ENCODE measurements around the gene AGAP2. TPM values are rescaled to one million over a fixed set of nuclear protein-coding genes. Genes with fewer than 3 reads are reported as not detected.
"Not testable (repeated sequence)": the region's sequence is repeated elsewhere in the genome, so short reads cannot be mapped to it uniquely, and the experiment has no call there.

Gene AGAP2
- total RNA-seq, 8 experiments from 2014 or later, result 0.31 to 13.8 (median 8.8) TPM

DNA sequence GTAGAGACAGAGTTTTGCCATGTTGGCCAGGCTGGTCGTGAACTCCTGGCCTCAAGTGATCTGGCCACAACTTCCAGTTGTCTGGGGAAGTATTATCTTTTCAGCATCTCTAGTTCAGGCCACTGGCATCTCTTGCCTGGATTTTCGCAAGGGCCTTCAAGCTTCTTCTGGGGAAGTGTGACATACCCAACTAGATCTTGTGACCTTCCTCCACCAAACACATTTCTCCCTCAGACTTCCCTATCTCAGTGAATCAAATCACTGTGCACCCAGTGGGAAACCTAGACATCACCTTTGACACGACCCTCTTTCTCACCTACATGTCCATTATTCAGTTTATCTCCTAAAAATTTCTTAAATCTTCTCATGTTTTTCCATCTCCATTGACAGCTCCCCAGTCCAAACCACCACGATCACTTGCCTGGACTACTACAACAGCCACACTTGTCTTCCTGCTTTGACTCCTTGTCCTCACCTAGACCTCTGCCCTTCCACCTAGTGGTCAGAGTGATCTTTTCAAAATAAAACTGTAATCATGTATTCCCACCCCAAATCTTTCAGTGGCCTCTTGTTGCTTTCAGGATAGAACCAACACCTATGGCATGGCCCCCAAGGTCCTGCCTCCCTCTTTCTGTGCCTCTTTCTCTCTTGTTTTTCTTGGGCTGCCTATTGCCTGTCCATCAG lies 37.2 kb upstream of the AGAP2 start:
- in situ Hi-C loops (cut with MboI; ENCODE audit: low pct_unique_long_range_greater_than_20kb in 2 of 9, low sequenced_read_pairs in 9 of 9, unreplicated experiment in 9 of 9), result no loop called here
- 60 to 100% (median 85%) methylated on average over 1 to 4 of the region's 4 CpGs for WGBS, 10 experiments
- ATAC-seq (replicated peaks in 6 of 8), result no peak

DNA sequence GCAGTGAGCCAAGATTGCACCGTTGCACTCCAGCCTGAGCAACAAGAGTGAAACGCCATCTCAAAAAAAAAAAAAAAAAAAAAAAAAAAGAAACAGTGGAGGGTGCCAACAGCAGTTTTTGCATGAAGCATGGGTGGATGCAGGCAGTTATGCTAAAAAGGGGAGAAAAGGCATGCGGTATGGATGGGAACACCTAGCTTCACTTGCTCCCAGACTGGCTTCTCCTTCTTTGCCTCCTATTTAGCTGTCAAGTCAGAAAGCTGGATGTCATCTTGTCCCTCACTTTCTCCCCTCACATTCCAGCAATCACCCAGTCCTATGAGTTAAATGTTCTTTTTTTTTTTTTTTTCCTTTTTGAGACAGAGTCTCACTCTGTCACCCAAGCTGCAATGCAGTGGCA lies 36.5 kb upstream of the AGAP2 start:
- peaks cover 10 to 13% of the 10 kb centered on the region in 2 donors for H3K4me1 ChIP-seq (replicated peaks in 1 of 2)

More for the DNA sequence above, 37.2 kb upstream of the AGAP2 start:
- Histone ChIP-seq H3K27ac (no peak overlapping the region), H3K4me1 (replicated peaks in 1 of 2) (peaks cover 10 to 13% of the 10 kb centered on the region in 2 donors), H3K4me3 (no peak overlapping the region)

DNA sequence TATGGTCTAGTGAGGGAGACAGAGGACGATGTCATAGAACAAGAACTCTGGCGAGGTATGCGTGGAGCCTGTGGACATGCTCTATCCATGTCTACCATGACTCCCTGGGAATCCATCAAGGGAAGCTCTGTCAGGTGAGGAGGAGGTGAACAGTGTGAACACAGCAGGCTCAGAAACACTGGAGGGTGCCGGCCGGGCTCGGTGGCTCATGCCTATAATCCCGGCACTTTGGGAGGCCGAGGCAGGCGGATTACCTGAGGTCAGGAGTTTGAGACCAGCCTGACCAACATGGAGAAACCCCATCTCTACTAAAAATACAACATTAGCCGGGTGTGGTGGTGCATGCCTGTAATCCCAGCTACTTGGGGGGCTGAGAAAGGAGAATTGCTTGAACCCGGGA lies 36.1 kb upstream of the AGAP2 start:
- in situ Hi-C loops (cut with MboI; ENCODE audit: low pct_unique_long_range_greater_than_20kb in 2 of 9, low sequenced_read_pairs in 9 of 9, unreplicated experiment in 9 of 9); H3K27ac ChIP-seq; H3K4me3 ChIP-seq; ATAC-seq (replicated peaks in 6 of 8): not testable (repeated sequence)
- peaks cover 10 to 13% of the 10 kb centered on the region in 2 donors for H3K4me1 ChIP-seq (replicated peaks in 1 of 2)
- whole genome bisulfite sequencing, 10 experiments, result 45 to 100% (median 81%) methylated on average over 1 to 6 of the region's 11 CpGs; no CpG with 5 or more reads in 1 of the 10 experiments

More for the DNA sequence above, 36.5 kb upstream of the AGAP2 start:
- peak in 1 of 8 experiments; percentile 3 for ATAC-seq (replicated peaks in 6 of 8)
- in situ Hi-C loops (cut with MboI; ENCODE audit: low pct_unique_long_range_greater_than_20kb in 2 of 9, low sequenced_read_pairs in 9 of 9, unreplicated experiment in 9 of 9), result no loop called here
- no peak overlapping the region for H3K4me3 ChIP-seq
- no peak overlapping the region for H3K27ac ChIP-seq
- WGBS, 10 experiments, result 0 to 100% (median 54%) methylated on average over 1 to 3 of the region's 3 CpGs; no CpG with 5 or more reads in 4 of the 10 experiments

DNA sequence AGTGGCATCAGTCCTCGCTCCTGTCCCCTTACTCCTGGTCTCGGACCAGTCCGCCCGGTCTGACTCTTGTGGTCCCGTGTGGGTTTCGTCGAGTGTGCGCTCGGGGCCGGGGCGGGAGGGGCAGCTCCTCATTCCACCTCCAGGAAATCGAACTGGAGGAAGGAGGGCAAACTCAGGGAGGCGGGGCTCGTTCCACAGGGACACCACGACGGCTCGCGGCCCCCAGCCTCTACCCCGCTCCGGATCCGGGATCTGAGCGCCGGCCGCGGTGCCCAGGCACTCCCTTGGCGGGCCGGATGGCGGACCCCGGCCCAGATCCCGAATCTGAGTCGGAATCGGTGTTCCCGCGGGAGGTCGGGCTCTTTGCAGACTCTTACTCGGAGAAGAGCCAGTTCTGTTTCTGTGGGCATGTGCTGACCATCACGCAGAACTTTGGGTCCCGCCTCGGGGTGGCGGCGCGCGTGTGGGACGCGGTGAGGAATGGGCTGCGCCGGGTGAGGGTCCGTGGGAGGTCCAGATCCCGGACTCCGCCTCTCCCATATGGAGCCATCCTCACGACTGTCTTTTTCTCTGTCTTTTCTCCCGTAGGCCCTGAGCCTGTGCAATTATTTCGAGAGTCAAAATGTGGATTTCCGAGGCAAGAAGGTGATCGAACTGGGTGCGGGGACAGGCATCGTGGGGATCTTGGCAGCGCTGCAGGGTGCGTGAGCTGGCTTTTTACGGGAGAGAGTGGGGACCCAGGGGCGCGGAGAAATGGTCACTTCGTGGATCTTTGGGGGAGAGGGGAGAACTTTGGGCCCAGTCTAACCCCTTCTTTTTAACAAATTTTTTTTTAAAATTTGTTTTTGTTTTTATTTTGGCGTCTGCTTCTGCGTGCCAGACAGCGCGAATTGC lies 34.1 kb upstream of the AGAP2 start, which contains the start of gene EEF1AKMT3:
EEF1AKMT3 (plus strand) TSS at position 186 of the 894 bp plus-strand sequence; CDS start at position 297, 111 bp downstream.
- WGBS, 10 experiments, result 0 to 71% (median 8%) methylated on average over 1 to 11 of the region's 67 CpGs
- in situ Hi-C loops (cut with MboI; ENCODE audit: low pct_unique_long_range_greater_than_20kb in 2 of 9, low sequenced_read_pairs in 9 of 9, unreplicated experiment in 9 of 9), result no loop called here

DNA sequence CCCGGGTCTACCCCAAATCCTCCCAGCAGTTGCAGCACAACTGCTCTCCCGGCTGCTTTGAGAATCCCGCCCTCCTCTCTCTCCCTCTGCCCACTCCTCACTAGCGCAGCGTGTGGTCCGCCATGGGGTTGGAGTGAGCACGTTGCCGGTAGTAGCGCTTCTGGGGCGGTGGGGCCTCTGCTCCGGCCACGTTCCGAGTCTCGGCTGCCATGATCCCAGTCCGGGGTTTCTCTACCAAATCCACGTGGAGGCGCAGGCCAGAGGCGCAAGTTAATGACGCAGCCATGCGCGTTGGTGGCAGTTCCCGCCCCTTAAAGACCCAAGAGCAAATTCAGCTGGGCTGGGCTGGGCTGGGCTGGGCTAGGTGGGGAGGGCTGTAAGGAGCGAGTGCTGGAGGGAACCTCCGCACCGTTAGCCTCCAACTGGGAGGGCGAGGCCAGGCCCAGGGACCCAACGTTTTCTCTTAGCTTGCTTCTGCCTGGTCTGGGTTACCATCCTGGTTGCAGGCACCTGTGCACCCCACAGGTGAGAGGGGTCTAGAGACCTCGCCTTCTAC lies 33.4 kb upstream of the AGAP2 start, which contains the start of gene METTL1:
METTL1 (minus strand) TSS at position 233 of the 556 bp plus-strand sequence; CDS start at position 211, 22 bp downstream.
- Histone ChIP-seq H3K4me3 (peak within 1 kb of the TSS; percentile 75 to 91 (median 80)), H3K27ac (peak within 1 kb of the TSS; percentile 97 to 98), H3K4me1 (replicated peaks in 1 of 2) (peaks cover 11 to 13% of the 10 kb centered on the region in 2 donors)
- 0% methylated on average over 3 to 8 of the region's 28 CpGs; no CpG with 5 or more reads in 8 of the 10 experiments for WGBS, 10 experiments
- in situ Hi-C loops (cut with MboI; ENCODE audit: low pct_unique_long_range_greater_than_20kb in 2 of 9, low sequenced_read_pairs in 9 of 9, unreplicated experiment in 9 of 9), result no loop called here
- peak; percentile 82 to 92 (median 91) for ATAC-seq (replicated peaks in 6 of 8)

More for the DNA sequence above, 34.1 kb upstream of the AGAP2 start, which contains the start of gene EEF1AKMT3:
- ATAC-seq (replicated peaks in 6 of 8), result peak; percentile 41 to 64 (median 62)
- peak within 1 kb of the TSS; percentile 75 to 91 (median 80) for H3K4me3 ChIP-seq
- peak within 1 kb of the TSS; percentile 97 to 98 for H3K27ac ChIP-seq
- peaks cover 10 to 13% of the 10 kb centered on the region in 2 donors for H3K4me1 ChIP-seq (replicated peaks in 1 of 2)

DNA sequence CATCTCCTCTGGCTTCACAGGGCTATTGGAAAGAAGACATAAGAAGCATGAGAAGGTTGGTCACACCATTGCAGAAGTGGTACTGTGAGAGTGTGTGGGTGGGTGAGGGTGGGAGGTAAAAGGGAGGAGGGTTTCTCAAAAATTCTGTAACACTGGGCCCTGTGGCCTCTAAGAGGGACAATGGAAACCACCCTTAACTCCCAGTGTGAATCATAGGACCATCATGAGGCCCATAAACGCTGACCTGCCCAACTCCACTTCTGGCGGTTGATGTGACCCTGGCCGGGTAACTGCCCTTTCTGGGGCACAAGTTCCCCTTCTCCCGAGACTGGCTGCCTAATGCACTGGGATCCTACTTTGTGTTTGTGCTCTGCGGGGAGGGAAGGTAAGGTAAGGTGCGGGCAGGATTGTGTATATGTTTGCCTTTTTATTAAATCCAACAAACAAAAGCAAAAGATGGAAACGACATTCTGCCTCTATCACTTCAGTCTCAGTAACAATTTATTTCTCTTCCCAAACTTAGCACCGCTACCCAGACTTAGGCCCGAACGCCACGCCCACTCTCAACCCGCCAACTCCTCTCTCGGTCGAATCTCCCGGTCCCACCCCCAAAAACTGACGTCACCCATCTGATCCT lies 32.8 kb upstream of the AGAP2 start:
- H3K4me3 ChIP-seq, result peak overlapping the region; percentile 75 to 91 (median 80)
- in situ Hi-C loops (cut with MboI; ENCODE audit: low pct_unique_long_range_greater_than_20kb in 2 of 9, low sequenced_read_pairs in 9 of 9, unreplicated experiment in 9 of 9), result no loop called here
- H3K4me1 ChIP-seq (replicated peaks in 1 of 2), result peaks cover 17 to 19% of the 10 kb centered on the region in 2 donors
- peak overlapping the region; percentile 97 to 98 for H3K27ac ChIP-seq
- ATAC-seq (replicated peaks in 6 of 8), result peak; percentile 62 to 75 (median 72)
- WGBS, 10 experiments, result 0 to 12% (median 1%) methylated on average over 1 to 11 of the region's 16 CpGs; no CpG with 5 or more reads in 6 of the 10 experiments

DNA sequence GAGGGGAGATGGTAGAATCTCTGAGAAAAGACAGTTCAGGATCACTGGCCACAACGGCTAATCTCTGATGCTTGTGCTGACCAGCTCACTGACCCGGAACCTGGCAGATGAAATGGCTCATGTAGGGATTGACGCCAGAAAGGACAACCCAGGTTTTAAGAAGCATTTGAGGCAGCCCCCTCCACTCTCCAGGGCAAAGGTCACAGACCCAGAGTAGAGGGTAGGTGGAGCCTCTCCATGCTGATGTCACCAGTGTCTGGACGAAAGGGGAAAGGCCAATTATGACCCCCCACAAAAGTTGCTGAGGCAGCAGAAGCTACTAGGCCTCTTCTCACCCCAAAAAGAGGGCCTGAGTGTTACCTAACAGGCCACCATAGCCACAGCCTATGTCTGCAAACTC lies 32.2 kb upstream of the AGAP2 start:
- no peak for ATAC-seq (replicated peaks in 6 of 8)
- Histone ChIP-seq H3K27ac (peak overlapping the region; percentile 97 to 98), H3K4me3 (peak overlapping the region in 1 of 5 donors; percentile 78), H3K4me1 (replicated peaks in 1 of 2) (peaks cover 19% of the 10 kb centered on the region in 2 donors)
- in situ Hi-C loops (cut with MboI; ENCODE audit: low pct_unique_long_range_greater_than_20kb in 2 of 9, low sequenced_read_pairs in 9 of 9, unreplicated experiment in 9 of 9), result no loop called here
- WGBS, 10 experiments, result 40 to 100% (median 100%) methylated on average over 1 to 2 of the region's 4 CpGs; no CpG with 5 or more reads in 5 of the 10 experiments

DNA sequence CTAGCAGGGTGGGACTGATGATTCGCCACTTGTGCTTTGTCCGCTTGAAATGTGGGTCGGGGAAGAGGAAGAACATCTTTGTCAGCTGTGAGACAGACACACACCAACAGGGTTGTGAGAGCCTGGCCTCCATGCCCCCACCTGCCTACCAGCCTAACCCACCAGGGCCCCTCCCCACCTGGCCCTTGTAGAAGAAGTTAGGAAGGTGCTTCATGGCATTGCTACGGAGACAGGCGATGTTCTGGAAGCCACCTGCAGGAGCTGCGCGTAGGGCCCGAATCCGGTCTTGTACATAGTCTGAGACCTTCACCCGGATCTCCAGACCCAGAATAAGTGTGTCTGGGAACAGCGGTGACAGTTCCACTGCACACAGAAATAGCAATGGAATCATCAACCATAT lies 31.1 kb upstream of the AGAP2 start:
- ATAC-seq (replicated peaks in 6 of 8), result no peak
- Histone ChIP-seq H3K27ac (no peak overlapping the region), H3K4me3 (no peak overlapping the region), H3K4me1 (replicated peaks in 1 of 2) (peaks cover 19 to 24% of the 10 kb centered on the region in 2 donors)
- in situ Hi-C loops (cut with MboI; ENCODE audit: low pct_unique_long_range_greater_than_20kb in 2 of 9, low sequenced_read_pairs in 9 of 9, unreplicated experiment in 9 of 9), result no loop called here
- 96 to 100% (median 100%) methylated on average over 1 to 6 of the region's 11 CpGs; no CpG with 5 or more reads in 1 of the 10 experiments for WGBS, 10 experiments

DNA sequence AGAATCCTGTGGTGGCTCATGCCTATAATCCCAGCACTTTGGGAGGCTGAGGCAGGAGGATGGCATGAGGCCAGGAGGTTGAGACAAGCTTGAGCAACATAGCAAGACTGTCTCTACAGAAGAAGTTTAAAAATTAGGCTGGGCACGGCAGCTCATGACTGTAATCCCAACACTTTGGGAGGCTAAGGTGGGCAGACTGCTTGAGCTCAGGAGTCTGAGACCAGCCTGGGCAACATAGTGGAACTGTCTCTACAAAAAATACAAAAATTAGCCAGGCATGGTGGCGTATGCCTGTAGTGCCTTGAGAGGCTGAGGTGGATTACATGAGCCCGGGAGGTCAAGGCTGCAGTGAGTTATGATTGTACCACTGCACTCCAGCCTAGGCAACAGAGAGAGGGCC lies 29.3 kb upstream of the AGAP2 start:
- WGBS, 10 experiments, result 53 to 100% (median 93%) methylated on average over 1 to 3 of the region's 3 CpGs; no CpG with 5 or more reads in 2 of the 10 experiments
- no peak for ATAC-seq (replicated peaks in 6 of 8)
- Histone ChIP-seq H3K4me1 (replicated peaks in 1 of 2) (peaks cover 13 to 20% of the 10 kb centered on the region in 2 donors), H3K4me3 (no peak overlapping the region), H3K27ac (no peak overlapping the region)
- in situ Hi-C loops (cut with MboI; ENCODE audit: low pct_unique_long_range_greater_than_20kb in 2 of 9, low sequenced_read_pairs in 9 of 9, unreplicated experiment in 9 of 9), result no loop called here

DNA sequence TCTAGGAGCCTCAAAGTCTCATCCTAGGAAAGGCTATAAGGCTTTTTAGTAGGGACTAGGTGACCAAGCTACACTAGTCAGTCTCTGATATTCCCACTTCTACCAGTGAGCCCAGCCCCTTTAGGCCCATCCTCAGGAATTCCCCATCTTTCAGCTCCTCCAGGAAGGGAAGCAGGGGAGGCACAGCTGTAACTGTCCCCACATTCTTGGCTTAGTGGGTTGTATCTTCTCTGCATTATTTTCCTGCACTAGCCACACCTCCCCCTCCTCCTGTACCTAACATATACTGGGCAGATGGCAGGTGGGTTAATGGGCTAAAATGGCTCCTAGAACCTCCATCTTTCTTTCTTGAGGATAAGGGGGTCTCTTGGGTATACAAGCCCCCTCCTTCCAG lies 28.8 kb upstream of the AGAP2 start:
- no peak overlapping the region for H3K4me3 ChIP-seq
- ATAC-seq (replicated peaks in 6 of 8), result no peak

DNA sequence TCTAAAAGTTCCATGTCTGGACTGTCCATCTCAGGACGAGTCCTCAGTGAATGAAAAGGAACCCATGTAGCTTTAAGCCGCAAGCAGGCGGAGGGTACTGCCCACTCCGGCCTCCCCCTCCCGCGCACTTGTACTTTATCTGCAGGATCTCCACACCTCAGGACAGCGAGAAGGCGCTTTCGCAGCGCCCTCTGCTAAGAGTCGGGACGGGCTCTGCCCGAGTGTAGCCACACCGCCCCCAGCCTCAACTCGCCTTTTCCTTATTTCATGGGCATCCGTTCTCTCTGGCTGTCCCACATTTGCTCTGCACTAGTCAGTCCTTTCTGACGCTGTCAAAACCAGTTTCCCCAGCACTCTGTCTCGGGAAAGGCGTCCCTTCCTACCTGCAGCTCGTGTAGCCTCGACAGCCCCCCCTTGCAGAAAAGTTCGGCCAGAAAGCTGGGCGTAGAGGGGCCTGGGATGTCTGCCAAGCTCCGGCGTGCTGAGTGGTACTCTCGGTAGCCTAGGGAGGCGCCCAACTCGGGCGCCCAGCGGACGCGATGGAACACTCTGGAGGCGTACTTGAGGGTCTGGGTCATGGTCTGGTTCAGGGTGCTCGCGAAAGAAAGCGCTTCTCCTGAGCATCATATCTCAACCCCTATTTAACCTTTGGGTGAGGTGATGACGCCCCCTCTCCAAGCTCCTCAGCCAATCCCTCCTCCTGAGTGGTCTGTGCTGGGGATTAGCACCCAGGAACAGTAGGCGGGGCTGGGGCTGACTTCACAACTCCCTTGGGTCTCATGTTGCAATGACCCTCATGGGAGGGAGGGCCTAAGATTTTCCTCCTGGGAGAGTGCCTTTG lies 28.1 kb upstream of the AGAP2 start, which contains the start of gene CYP27B1:
CYP27B1 (minus strand) TSS at position 615 of the 841 bp plus-strand sequence; CDS start at position 578, 37 bp downstream.
- peak; percentile 3 to 57 (median 50) for ATAC-seq (replicated peaks in 6 of 8)
- in situ Hi-C loops (cut with MboI; ENCODE audit: low pct_unique_long_range_greater_than_20kb in 2 of 9, low sequenced_read_pairs in 9 of 9, unreplicated experiment in 9 of 9), result no loop called here
- WGBS, 10 experiments, result 0 to 20% (median 4%) methylated on average over 1 to 20 of the region's 38 CpGs; no CpG with 5 or more reads in 2 of the 10 experiments

More for the DNA sequence above, 28.8 kb upstream of the AGAP2 start:
- Histone ChIP-seq H3K4me1 (replicated peaks in 1 of 2) (peaks cover 13 to 20% of the 10 kb centered on the region in 2 donors), H3K27ac (no peak overlapping the region)
- in situ Hi-C loops (cut with MboI; ENCODE audit: low pct_unique_long_range_greater_than_20kb in 2 of 9, low sequenced_read_pairs in 9 of 9, unreplicated experiment in 9 of 9), result no loop called here

More for the DNA sequence above, 28.1 kb upstream of the AGAP2 start, which contains the start of gene CYP27B1:
- Histone ChIP-seq H3K27ac (no peak within 1 kb of the TSS), H3K4me1 (replicated peaks in 1 of 2) (peaks cover 13 to 20% of the 10 kb centered on the region in 2 donors), H3K4me3 (peak within 1 kb of the TSS in 2 of 5 donors; percentile 15 to 30)
